ENCODE data around the gene SCMH1. TPM values are rescaled to one million over a fixed set of nuclear protein-coding genes. Genes with fewer than 3 reads are reported as not detected.

The SCMH1 gene
- total RNA-seq, 2 donors from 2014 or later: 18.0 to 24.3 TPM

DNA sequence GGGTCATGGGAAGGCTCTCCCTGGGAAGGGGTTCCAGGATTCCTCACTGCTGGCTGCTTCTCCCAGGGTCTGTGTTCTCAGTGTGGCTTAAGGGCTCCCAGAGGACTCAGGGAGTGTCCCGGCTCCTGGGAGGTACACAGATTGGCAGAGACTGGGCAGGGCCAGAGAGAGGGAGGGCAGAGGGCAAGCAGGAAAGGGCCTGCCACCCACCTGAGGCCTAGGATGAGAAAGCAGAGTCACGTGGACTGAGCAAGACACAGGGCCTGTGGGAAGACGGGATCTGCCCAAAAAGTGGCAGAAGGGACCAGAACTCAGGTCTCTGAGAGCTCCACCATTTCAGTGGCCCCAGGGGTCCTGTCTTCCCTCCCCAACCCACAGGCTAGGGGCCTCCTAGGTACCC lies 221.5 kb downstream of the SCMH1 start:
- ATAC-seq: no peak
- H3K36me3 Mint-ChIP-seq: peaks cover 0 to 8% of the 10 kb centered on the region in 2 donors
- H3K27ac Mint-ChIP-seq: peak overlapping the region; percentile 77 to 94
- no peak for DNase-seq (ENCODE audit: low spot score in 2 of 2)
- H3K9me3 Mint-ChIP-seq: no peaks in the 10 kb centered on the region

- H3K27ac Mint-ChIP-seq: peak overlapping the region; percentile 77 to 94
- peaks cover 0 to 8% of the 10 kb centered on the region in 2 donors for H3K36me3 Mint-ChIP-seq
- ATAC-seq (no peak), DNase-seq (ENCODE audit: low spot score in 2 of 2) (no peak)
- H3K9me3 Mint-ChIP-seq: no peaks in the 10 kb centered on the region
Observed at GRCh38 chr1:41020109-41020576, 222.0 kb downstream of the SCMH1 start.

- peaks cover 0 to 8% of the 10 kb centered on the region in 2 donors for H3K36me3 Mint-ChIP-seq
- peak overlapping the region in 1 of 2 donors; percentile 92 for H3K27ac Mint-ChIP-seq
- no peaks in the 10 kb centered on the region for H3K9me3 Mint-ChIP-seq
Observed at GRCh38 chr1:41019353-41019745, 222.8 kb downstream of the SCMH1 start.

GRCh38 chr1:41018018-41018410 lies 224.1 kb downstream of the SCMH1 start:
- DNase-seq (ENCODE audit: low spot score in 2 of 2): no peak
- no peaks in the 10 kb centered on the region for H3K9me3 Mint-ChIP-seq
- ATAC-seq: no peak
- no peak overlapping the region for H3K27ac Mint-ChIP-seq
- H3K36me3 Mint-ChIP-seq: peaks cover 0 to 8% of the 10 kb centered on the region in 2 donors

More at GRCh38 chr1:41019353-41019745, 222.8 kb downstream of the SCMH1 start:
- ATAC-seq (no peak), DNase-seq (ENCODE audit: low spot score in 2 of 2) (no peak)

GRCh38 chr1:41017141-41018017 lies 224.7 kb downstream of the SCMH1 start:
- Mint-ChIP-seq H3K27ac (no peak overlapping the region), H3K9me3 (no peaks in the 10 kb centered on the region), H3K36me3 (peaks cover 0 to 10% of the 10 kb centered on the region in 2 donors)
- DNase-seq (ENCODE audit: low spot score in 2 of 2): no peak
- ATAC-seq: no peak

GRCh38 chr1:41015897-41016470 lies 226.1 kb downstream of the SCMH1 start:
- Mint-ChIP-seq H3K36me3 (peaks cover 0 to 17% of the 10 kb centered on the region in 2 donors), H3K27ac (no peak overlapping the region), H3K9me3 (no peaks in the 10 kb centered on the region)
- no peak for ATAC-seq
- no peak for DNase-seq (ENCODE audit: low spot score in 2 of 2)

GRCh38 chr1:41015281-41015896 lies 226.7 kb downstream of the SCMH1 start:
- H3K36me3 Mint-ChIP-seq: peaks cover 1 to 19% of the 10 kb centered on the region in 2 donors
- DNase-seq (ENCODE audit: low spot score in 2 of 2) (no peak), ATAC-seq (no peak)
- no peaks in the 10 kb centered on the region for H3K9me3 Mint-ChIP-seq
- peak overlapping the region in 1 of 2 donors; percentile 71 for H3K27ac Mint-ChIP-seq

DNA sequence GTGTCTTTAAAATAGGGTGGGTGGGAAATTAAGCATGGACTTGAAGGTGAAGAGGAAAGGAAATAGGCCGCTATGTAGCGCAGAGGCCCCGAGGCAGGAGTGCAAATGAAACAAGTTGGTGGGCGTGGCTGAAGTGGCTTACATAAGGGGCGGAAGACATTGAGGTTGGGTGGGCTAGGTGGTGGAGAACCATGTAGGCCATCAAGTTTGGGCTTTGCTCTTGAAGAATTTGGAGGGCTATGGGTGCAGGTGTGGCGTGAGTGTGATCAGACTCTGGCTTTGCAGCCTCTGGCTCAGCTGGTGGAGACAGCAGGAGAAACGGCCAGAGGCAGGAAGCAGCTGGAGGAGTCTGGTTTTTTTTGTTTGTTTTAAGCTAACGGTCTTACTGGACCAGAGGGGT lies 227.2 kb downstream of the SCMH1 start:
- DNase-seq (ENCODE audit: low spot score in 2 of 2): no peak
- Mint-ChIP-seq H3K27ac (peak overlapping the region; percentile 68 to 71), H3K9me3 (no peaks in the 10 kb centered on the region), H3K36me3 (peaks cover 6 to 24% of the 10 kb centered on the region in 2 donors)
- ATAC-seq: no peak

DNA sequence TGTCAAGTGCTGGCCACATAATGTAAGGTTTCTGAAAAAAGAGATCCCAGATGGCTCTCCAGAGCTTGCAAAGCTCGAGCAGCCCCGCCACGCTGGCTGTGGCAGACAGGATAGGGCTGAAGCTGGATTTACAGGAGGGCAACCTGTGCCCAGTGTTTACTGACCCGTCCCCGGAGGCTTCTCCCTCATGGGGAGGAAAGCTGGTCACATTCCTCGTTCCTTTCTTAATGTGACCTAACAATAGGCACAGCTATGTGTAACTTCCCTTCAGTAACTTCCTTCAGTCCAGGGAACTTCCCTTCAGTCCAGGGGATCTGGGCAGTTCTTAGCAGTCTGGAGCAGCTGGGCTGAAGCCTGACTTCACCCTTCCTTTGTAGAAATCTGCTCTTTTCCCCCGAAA lies 228.3 kb downstream of the SCMH1 start:
- no peak for DNase-seq (ENCODE audit: low spot score in 2 of 2)
- Mint-ChIP-seq H3K36me3 (peaks cover 7 to 24% of the 10 kb centered on the region in 2 donors), H3K9me3 (no peaks in the 10 kb centered on the region), H3K27ac (peak overlapping the region; percentile 68 to 71)
- ATAC-seq: no peak

DNA sequence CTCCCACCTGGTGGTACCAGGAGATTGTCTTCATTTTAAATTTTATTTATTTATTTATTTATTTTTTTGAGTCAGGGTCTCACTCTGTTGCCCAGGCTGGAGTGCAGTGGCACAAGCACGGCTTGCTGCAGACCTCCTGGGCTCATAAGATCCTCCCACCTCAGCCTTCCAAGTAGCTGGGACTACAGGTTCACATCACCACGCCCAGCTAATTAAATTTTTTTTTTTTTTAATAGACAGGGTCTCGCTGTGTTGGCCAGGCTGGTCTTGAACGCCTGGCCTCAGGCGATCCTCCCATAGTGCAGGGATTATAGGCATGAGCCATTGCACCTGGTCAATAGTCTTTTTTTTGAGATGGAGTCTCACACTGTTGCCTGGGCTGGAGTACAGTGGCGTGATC lies 229.1 kb downstream of the SCMH1 start:
- Mint-ChIP-seq H3K9me3 (no peaks in the 10 kb centered on the region), H3K36me3 (peaks cover 15 to 31% of the 10 kb centered on the region in 2 donors), H3K27ac (no peak overlapping the region)
- ATAC-seq: no peak
- no peak for DNase-seq (ENCODE audit: low spot score in 2 of 2)

DNA sequence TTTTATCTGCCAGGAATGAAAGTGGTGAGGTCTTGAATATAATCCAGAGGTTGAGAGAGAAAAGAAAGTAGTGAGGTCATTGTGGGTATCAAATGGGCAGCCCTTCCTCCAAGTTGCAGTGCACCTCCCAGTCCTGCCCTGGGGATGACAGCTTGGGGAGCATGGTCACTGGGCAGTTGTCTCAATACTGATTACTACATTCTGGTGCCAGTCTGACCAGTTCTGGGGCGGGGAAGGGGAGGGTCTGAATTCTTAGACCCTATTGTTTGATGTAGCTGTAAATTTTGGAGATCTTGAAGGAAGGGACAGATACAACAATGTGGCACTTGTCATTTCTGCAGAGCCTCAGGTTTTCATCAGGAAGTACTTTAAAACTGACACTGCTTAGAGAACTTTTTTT lies 231.8 kb downstream of the SCMH1 start:
- Mint-ChIP-seq H3K36me3 (peaks cover 34 to 35% of the 10 kb centered on the region in 2 donors), H3K9me3 (no peaks in the 10 kb centered on the region), H3K27ac (no peak overlapping the region)
- DNase-seq (ENCODE audit: low spot score in 2 of 2) (no peak), ATAC-seq (no peak)

DNA sequence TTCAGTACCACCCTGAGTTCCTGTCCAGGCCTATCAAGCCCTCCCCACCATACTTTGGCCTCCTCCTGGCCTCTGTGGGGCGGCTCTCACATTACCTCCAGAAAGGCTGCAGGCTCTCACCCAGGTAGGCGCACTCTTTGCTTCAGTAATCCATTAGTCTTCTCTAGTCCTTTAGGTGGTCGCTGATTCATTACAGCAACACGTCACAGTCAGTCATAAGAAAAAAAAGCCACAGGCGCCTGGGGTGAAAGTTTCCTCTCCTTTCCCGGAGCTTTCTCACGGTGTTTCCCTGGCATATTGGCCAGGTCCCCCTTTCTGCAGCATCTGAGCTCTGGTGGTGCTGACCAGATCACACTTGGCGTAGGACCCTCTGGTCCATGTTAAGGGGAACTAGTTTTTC lies 232.6 kb downstream of the SCMH1 start:
- peak overlapping the region in 1 of 2 donors; percentile 13 for H3K27ac Mint-ChIP-seq
- no peaks in the 10 kb centered on the region for H3K9me3 Mint-ChIP-seq
- DNase-seq (ENCODE audit: low spot score in 2 of 2): no peak
- H3K36me3 Mint-ChIP-seq: peaks cover 34 to 35% of the 10 kb centered on the region in 2 donors
- no peak for ATAC-seq

DNA sequence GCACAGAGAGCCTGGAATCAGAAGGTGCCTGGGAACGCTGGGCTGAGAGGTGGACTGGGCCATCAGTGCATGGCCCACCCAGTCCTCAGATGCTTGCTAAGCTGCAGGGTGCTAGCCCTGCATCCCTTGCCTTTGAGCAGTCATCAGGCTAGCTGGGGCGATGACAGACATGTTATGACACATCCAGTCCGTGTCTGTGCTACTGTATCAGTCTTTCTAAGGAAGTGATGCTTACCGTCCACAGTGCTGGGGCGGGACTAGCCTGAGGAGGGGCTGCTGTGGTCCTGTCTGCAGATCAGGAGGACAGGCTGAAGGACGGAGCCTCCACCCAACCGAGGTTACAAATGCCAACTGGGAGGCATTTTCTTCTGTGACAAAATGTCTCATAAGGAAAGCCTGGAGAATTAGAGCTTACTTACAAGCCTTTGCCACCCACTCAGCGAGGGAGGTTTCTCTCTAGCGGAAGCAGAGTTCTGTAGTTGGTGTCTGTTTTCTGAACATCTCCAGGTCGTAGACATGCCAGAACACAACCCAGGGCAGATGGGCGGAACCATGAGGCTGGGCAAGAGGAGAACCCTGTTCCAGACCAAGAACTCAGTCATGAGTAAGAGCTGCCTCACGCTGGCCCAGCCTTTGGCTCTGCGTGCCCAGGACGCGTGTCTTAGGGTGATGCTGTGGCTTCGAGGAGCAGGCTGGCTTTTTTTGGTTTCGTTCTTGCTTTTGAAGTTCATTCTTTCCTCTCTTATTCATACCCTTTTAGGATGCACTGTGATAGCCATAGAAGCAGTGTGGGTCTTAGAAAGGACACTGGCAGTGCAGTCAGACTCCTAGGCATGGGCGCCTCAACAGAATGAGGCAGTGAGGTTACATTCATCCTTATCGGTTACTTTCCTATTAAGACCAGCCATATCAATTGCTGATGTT lies 234.9 kb downstream of the SCMH1 start:
- ATAC-seq: peak in 1 of 2 donors; percentile 31
- peaks cover 40 to 53% of the 10 kb centered on the region in 2 donors for H3K36me3 Mint-ChIP-seq
- no peak for DNase-seq (ENCODE audit: low spot score in 2 of 2)
- H3K27ac Mint-ChIP-seq: peak overlapping the region in 1 of 2 donors; percentile 82
- no peaks in the 10 kb centered on the region for H3K9me3 Mint-ChIP-seq

GRCh38 chr1:41005876-41006275 lies 236.2 kb downstream of the SCMH1 start:
- no peak for ATAC-seq
- H3K36me3 Mint-ChIP-seq: peaks cover 39 to 57% of the 10 kb centered on the region in 2 donors
- peak overlapping the region in 1 of 2 donors; percentile 77 for H3K27ac Mint-ChIP-seq
- no peaks in the 10 kb centered on the region for H3K9me3 Mint-ChIP-seq
- no peak for DNase-seq (ENCODE audit: low spot score in 2 of 2)

DNA sequence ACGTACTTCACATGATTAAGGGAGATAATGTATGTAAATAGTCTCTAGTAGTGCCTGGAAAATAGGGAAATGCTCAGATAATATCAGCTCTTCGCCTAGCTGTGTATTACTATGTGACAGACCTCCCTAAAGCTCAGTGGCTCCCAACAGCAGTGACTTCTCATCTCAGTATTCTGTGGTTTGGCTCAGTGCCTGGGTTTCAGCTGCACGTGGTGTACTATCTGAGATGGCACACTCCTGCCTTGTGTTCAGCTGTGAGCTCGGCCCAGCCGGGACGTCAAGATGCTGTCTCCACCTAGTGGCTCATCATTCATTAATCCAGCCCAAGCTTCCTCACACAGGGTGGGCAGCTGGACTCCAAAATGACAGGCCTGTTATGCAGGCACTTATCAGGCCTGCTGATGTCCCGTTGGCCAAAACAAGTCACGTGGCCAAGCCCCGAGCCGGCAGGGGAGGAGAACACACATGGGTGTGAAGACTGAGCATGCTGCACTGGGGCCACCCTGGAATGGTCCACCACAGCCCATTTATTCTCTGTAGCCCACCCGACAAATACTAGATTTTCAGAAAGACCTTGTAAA lies 238.4 kb downstream of the SCMH1 start:
- ATAC-seq (peak; percentile 99 to 100), DNase-seq (ENCODE audit: low spot score in 2 of 2) (peak; percentile 78 to 86)
- Mint-ChIP-seq H3K36me3 (peaks cover 45 to 64% of the 10 kb centered on the region in 2 donors), H3K9me3 (no peaks in the 10 kb centered on the region), H3K27ac (peak overlapping the region; percentile 70 to 84)

Measured in activated naive CD4-positive, alpha-beta T cell treated with anti-CD3 and anti-CD28 coated beads, Interleukin-2, amount 50 U/mL, for 72 hours (primary cell).